HAP-1 (cell line): ENCODE data around the gene DERL2.

Source experiments
- DNase-seq, 2 experiments: peaks; one replicate each; pipeline ENCODE4 v3.0.0-alpha.2; 2016 to 2020; ENCODE audit warnings: low spot score in 2 of 2
- H3K27me3 ChIP-seq: fragments of 250-450 bp; sonication (Bioruptor Pico); 2 replicates; pipeline ENCODE4 v1.5.1; 2020; ENCODE audit warnings: low read depth, mild to moderate bottlenecking, moderate library complexity
- H3K36me3 ChIP-seq: fragments of 250-450 bp; sonication (Bioruptor Pico); replicated peaks from 2 replicates; pipeline ENCODE4 v1.5.1; 2020; ENCODE audit warnings: mild to moderate bottlenecking
- H3K4me1 ChIP-seq: fragments of 250-450 bp; sonication (Bioruptor Pico); 2 replicates; pipeline ENCODE4 v1.5.1; 2020; ENCODE audit warnings: mild to moderate bottlenecking
- H3K4me3 ChIP-seq: fragments of 250-450 bp; sonication (Bioruptor Pico); 2 replicates; pipeline ENCODE4 v1.5.1; 2020; ENCODE audit warnings: mild to moderate bottlenecking, moderate library complexity
- H3K9me3 ChIP-seq: fragments of 250-450 bp; sonication (Bioruptor Pico); 2 replicates; pipeline ENCODE4 v1.5.1; 2020; ENCODE audit warnings: mild to moderate bottlenecking, moderate library complexity
- in situ Hi-C: fragments of 300-500 bp; cut with MboI; formaldehyde crosslinking; loops from 3 replicates; pipeline ENCODE4 v1.14.3; 2020; ENCODE audit warnings: low sequenced_read_pairs, inconsistent platforms, mixed read lengths

The DERL2 gene

GRCh38 chr17:5486206-5487124 is 487 bp upstream of the DERL2 start, which contains the start of gene MIS12:
Gene MIS12, plus strand, starts transcription at chr17:5486566. Its CDS starts 2,297 bp downstream, at chr17:5488863.
- no peaks in the 10 kb centered on the region for H3K27me3 ChIP-seq
- peaks cover 9% of the 10 kb centered on the region for H3K4me1 ChIP-seq
- peak within 1 kb of the TSS; percentile 86 for H3K4me3 ChIP-seq
- in situ Hi-C loops = no loop called here
- DNase-seq = peak; percentile 98 to 99
- peaks cover 49% of the 10 kb centered on the region for H3K36me3 ChIP-seq
- no peaks in the 10 kb centered on the region for H3K9me3 ChIP-seq

GRCh38 chr17:5481451-5481850 is 4.5 kb downstream of the DERL2 start:
- DNase-seq = no peak
- Histone ChIP-seq H3K9me3 (no peaks in the 10 kb centered on the region), H3K36me3 (peaks cover 63% of the 10 kb centered on the region), H3K27me3 (no peaks in the 10 kb centered on the region), H3K4me3 (no peak overlapping the region), H3K4me1 (peaks cover 6% of the 10 kb centered on the region)
- in situ Hi-C loops = no loop called here

- Histone ChIP-seq H3K36me3 (peaks cover 63% of the 10 kb centered on the region), H3K9me3 (no peaks in the 10 kb centered on the region)
- in situ Hi-C loops = no loop called here
These were observed 5.0 kb downstream of the DERL2 start for GRCh38 chr17:5480962-5481361.

GRCh38 chr17:5478992-5479391 is 7.0 kb downstream of the DERL2 start:
- Histone ChIP-seq H3K9me3 (no peaks in the 10 kb centered on the region), H3K4me1 (no peaks in the 10 kb centered on the region), H3K27me3 (no peaks in the 10 kb centered on the region), H3K36me3 (peaks cover 63% of the 10 kb centered on the region), H3K4me3 (no peak overlapping the region)
- in situ Hi-C loops = no loop called here
- no peak for DNase-seq

More at GRCh38 chr17:5480962-5481361, 5.0 kb downstream of the DERL2 start:
- no peak overlapping the region for H3K4me3 ChIP-seq
- no peaks in the 10 kb centered on the region for H3K27me3 ChIP-seq
- H3K4me1 ChIP-seq = peaks cover 6% of the 10 kb centered on the region
- DNase-seq = no peak

- no peaks in the 10 kb centered on the region for H3K4me1 ChIP-seq
- no peaks in the 10 kb centered on the region for H3K9me3 ChIP-seq
- in situ Hi-C loops = no loop called here
- H3K4me3 ChIP-seq = no peak overlapping the region
- H3K27me3 ChIP-seq = no peaks in the 10 kb centered on the region
- no peak for DNase-seq
- H3K36me3 ChIP-seq = peaks cover 29% of the 10 kb centered on the region
These were observed 12.1 kb downstream of the DERL2 start for GRCh38 chr17:5473906-5474305.

GRCh38 chr17:5472511-5472910 is 13.5 kb downstream of the DERL2 start:
- Histone ChIP-seq H3K4me1 (no peaks in the 10 kb centered on the region), H3K9me3 (no peaks in the 10 kb centered on the region), H3K27me3 (no peaks in the 10 kb centered on the region), H3K36me3 (peaks cover 16% of the 10 kb centered on the region), H3K4me3 (no peak overlapping the region)
- no peak for DNase-seq
- in situ Hi-C loops = no loop called here

GRCh38 chr17:5468075-5468473 is 17.9 kb downstream of the DERL2 start:
- Histone ChIP-seq H3K9me3 (no peaks in the 10 kb centered on the region), H3K4me3 (peak overlapping the region; percentile 77), H3K36me3 (peaks cover 11% of the 10 kb centered on the region), H3K27me3 (no peaks in the 10 kb centered on the region), H3K4me1 (peaks cover 9% of the 10 kb centered on the region; the same call in 1 of the 2 replicates)
- DNase-seq = peak; percentile 20 to 27
- in situ Hi-C loops = no loop called here

- in situ Hi-C loops = no loop called here
- Histone ChIP-seq H3K4me3 (peak overlapping the region; percentile 77), H3K27me3 (no peaks in the 10 kb centered on the region), H3K36me3 (peaks cover 14% of the 10 kb centered on the region), H3K4me1 (peaks cover 9% of the 10 kb centered on the region; the same call in 1 of the 2 replicates), H3K9me3 (no peaks in the 10 kb centered on the region)
- no peak for DNase-seq
These were observed 18.6 kb downstream of the DERL2 start for GRCh38 chr17:5467416-5467815.

GRCh38 chr17:5466295-5466694 is 19.7 kb downstream of the DERL2 start:
- peaks cover 9% of the 10 kb centered on the region; the same call in 1 of the 2 replicates for H3K4me1 ChIP-seq
- in situ Hi-C loops = no loop called here
- H3K36me3 ChIP-seq = peaks cover 20% of the 10 kb centered on the region
- H3K9me3 ChIP-seq = no peaks in the 10 kb centered on the region
- no peaks in the 10 kb centered on the region for H3K27me3 ChIP-seq
- H3K4me3 ChIP-seq = no peak overlapping the region; the same call in 1 of the 2 replicates
- no peak for DNase-seq

- peaks cover 30% of the 10 kb centered on the region for H3K36me3 ChIP-seq
- in situ Hi-C loops = no loop called here
- DNase-seq = no peak
These were observed 21.1 kb downstream of the DERL2 start for GRCh38 chr17:5464717-5465507.

GRCh38 chr17:5446786-5447185 is 39.2 kb downstream of the DERL2 start:
- no peaks in the 10 kb centered on the region for H3K4me1 ChIP-seq
- no peak overlapping the region for H3K4me3 ChIP-seq
- peaks cover 83% of the 10 kb centered on the region for H3K36me3 ChIP-seq
- H3K27me3 ChIP-seq = no peaks in the 10 kb centered on the region
- no peaks in the 10 kb centered on the region for H3K9me3 ChIP-seq
- in situ Hi-C loops = no loop called here
- no peak for DNase-seq

More at GRCh38 chr17:5464717-5465507, 21.1 kb downstream of the DERL2 start:
- no peak overlapping the region for H3K4me3 ChIP-seq
- H3K4me1 ChIP-seq = peaks cover 9% of the 10 kb centered on the region; the same call in 1 of the 2 replicates
- no peaks in the 10 kb centered on the region for H3K9me3 ChIP-seq
- no peaks in the 10 kb centered on the region for H3K27me3 ChIP-seq

- Histone ChIP-seq H3K9me3 (no peaks in the 10 kb centered on the region), H3K36me3 (peaks cover 58% of the 10 kb centered on the region), H3K27me3 (no peaks in the 10 kb centered on the region), H3K4me3 (no peak overlapping the region), H3K4me1 (0 out of 2 replicates have a peak, but pooled peaks cover 5% of the 10 kb centered on the region)
- in situ Hi-C loops = no loop called here
- no peak for DNase-seq
These were observed 41.8 kb downstream of the DERL2 start for GRCh38 chr17:5444209-5444608.

- H3K27me3 ChIP-seq = no peaks in the 10 kb centered on the region
- no peaks in the 10 kb centered on the region for H3K9me3 ChIP-seq
- in situ Hi-C loops = no loop called here
- DNase-seq = no peak
- H3K36me3 ChIP-seq = peaks cover 54% of the 10 kb centered on the region
- 0 out of 2 replicates have a peak, but pooled peaks cover 5% of the 10 kb centered on the region for H3K4me1 ChIP-seq
- no peak overlapping the region for H3K4me3 ChIP-seq
These were observed 42.2 kb downstream of the DERL2 start for GRCh38 chr17:5443728-5444127.

- Histone ChIP-seq H3K4me3 (peak overlapping the region; percentile 56), H3K36me3 (peaks cover 56% of the 10 kb centered on the region), H3K4me1 (peaks cover 18% of the 10 kb centered on the region), H3K9me3 (no peaks in the 10 kb centered on the region), H3K27me3 (no peaks in the 10 kb centered on the region)
- DNase-seq = no peak
- in situ Hi-C loops = no loop called here
These were observed 46.6 kb downstream of the DERL2 start for GRCh38 chr17:5439446-5439764.
